ENCODE data around the gene FAM120A.

- TF ChIP-seq CTCF (IDR thresholded peaks at IDR 0.05): no peak
- no peak for TF ChIP-seq E2F5 (CRISPR knock-in tag; IDR thresholded peaks at IDR 0.05)
- no peak for TF ChIP-seq KAT7 (CRISPR knock-in tag; IDR thresholded peaks at IDR 0.05; ENCODE audit: borderline replicate concordance)
- TF ChIP-seq PRDM15 (CRISPR knock-in tag; IDR thresholded peaks at IDR 0.05): no peak
- TF ChIP-seq, protein P1, sequence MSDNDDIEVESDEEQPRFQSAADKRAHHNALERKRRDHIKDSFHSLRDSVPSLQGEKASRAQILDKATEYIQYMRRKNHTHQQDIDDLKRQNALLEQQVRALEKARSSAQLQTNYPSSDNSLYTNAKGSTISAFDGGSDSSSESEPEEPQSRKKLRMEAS (CRISPR knock-in tag; IDR thresholded peaks at IDR 0.05): no peak
- TF ChIP-seq NR3C1 (CRISPR knock-in tag; conservative IDR thresholded peaks at IDR 0.05; ENCODE audit: low read depth): no peak
- TF ChIP-seq TCF7 (CRISPR knock-in tag; IDR thresholded peaks at IDR 0.05; ENCODE audit: low read depth): no peak
- TF ChIP-seq ZNF281 (CRISPR knock-in tag; IDR thresholded peaks at IDR 0.05): no peak
- TF ChIP-seq ESRRA (CRISPR knock-in tag; IDR thresholded peaks at IDR 0.05; ENCODE audit: borderline replicate concordance): no peak
- no peak for TF ChIP-seq NFYB (CRISPR knock-in tag; conservative IDR thresholded peaks at IDR 0.05; ENCODE audit: low read depth)
- TF ChIP-seq, protein P2, sequence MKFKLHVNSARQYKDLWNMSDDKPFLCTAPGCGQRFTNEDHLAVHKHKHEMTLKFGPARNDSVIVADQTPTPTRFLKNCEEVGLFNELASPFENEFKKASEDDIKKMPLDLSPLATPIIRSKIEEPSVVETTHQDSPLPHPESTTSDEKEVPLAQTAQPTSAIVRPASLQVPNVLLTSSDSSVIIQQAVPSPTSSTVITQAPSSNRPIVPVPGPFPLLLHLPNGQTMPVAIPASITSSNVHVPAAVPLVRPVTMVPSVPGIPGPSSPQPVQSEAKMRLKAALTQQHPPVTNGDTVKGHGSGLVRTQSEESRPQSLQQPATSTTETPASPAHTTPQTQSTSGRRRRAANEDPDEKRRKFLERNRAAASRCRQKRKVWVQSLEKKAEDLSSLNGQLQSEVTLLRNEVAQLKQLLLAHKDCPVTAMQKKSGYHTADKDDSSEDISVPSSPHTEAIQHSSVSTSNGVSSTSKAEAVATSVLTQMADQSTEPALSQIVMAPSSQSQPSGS (CRISPR knock-in tag; IDR thresholded peaks at IDR 0.05; ENCODE audit: borderline replicate concordance, low read depth): no peak
- no peak for TF ChIP-seq ZNF121 (CRISPR knock-in tag; IDR thresholded peaks at IDR 0.05)
- no peak for TF ChIP-seq ZNF425 (CRISPR knock-in tag; conservative IDR thresholded peaks at IDR 0.05)
These were observed 144.0 kb downstream of the FAM120A start for GRCh38 chr9:93595461-93595860.

Measured in WTC11 (cell line).